A549 (cell line): ENCODE measurements around the gene RAD51B. TPM values are rescaled to one million over a fixed set of nuclear protein-coding genes. Genes with fewer than 3 reads are reported as not detected.

Source experiments
- ATAC-seq, 2 experiments: fragments of 200-7000 bp in 1 of 2; fragments of >200 bp in 1 of 2; cut with Nextera tagmentation in 1 of 2; cut with Tn5 transposase in 1 of 2; 3 replicates each; pipeline versions ENCODE4 v1.8.0 to v1.9.1; 2018 to 2020; ENCODE audit warnings: mild to moderate bottlenecking in 1 of 2, moderate library complexity in 1 of 2
- CTCF ChIA-PET: fragments of 300-600 bp; sonication (Branson Sonifier 250); formaldehyde crosslinking; extraction: SDS; loops from one replicate; lab custom pipeline; 2021; ENCODE audit warnings: antibody characterized with exemption, inconsistent platforms; lab: Yijun Ruan, JAX
- POLR2A ChIA-PET: fragments of 350-600 bp; formaldehyde crosslinking; extraction: SDS; loops from one replicate; lab custom pipeline; 2021; ENCODE audit warnings: antibody characterized with exemption, inconsistent platforms; lab: Yijun Ruan, JAX
- DNase-seq, 2 experiments: peaks; one replicate each; pipeline versions ENCODE4 v3.0.0 to v3.0.0-alpha.2; 2011 to 2016; ENCODE audit warnings: low read depth in 1 of 2, low spot score in 1 of 2
- FAIRE-seq: peaks from 2 replicates; lab custom pipeline; 2011; peaks lifted over from hg19 to GRCh38; lab: Jason Lieb, UNC
- H3K27ac ChIP-seq, 2 experiments: fragments of >200 bp; sonication (Bioruptor Twin); formaldehyde crosslinking; 3 replicates each; pipeline ENCODE4 v1.5.1; 2016 to 2017
- H3K4me1 ChIP-seq: fragments of >200 bp; sonication (Bioruptor Twin); formaldehyde crosslinking; 3 replicates; pipeline ENCODE4 v1.6.1; 2016
- H3K4me2 ChIP-seq: fragments of >200 bp; sonication (Bioruptor Twin); formaldehyde crosslinking; 3 replicates; pipeline ENCODE4 v1.6.1; 2016
- H3K4me3 ChIP-seq: fragments of >200 bp; sonication (Bioruptor Twin); formaldehyde crosslinking; 3 replicates; pipeline ENCODE4 v1.5.1; 2016
- H3K9me3 ChIP-seq: fragments of >200 bp; sonication (Bioruptor Twin); formaldehyde crosslinking; 3 replicates; pipeline ENCODE4 v1.6.1; 2016
- CEBPB ChIP-seq, 2 experiments: fragments of >200 bp in 1 of 2; sonication (Bioruptor Twin) in 1 of 2; formaldehyde crosslinking in 1 of 2; IDR thresholded peaks; 2 replicates each; pipeline ENCODE4 v1.6.1; 2012 to 2016
- FOSL2 ChIP-seq, 2 experiments: fragments of 450-650 bp in 1 of 2; fragments of >200 bp in 1 of 2; sonication (Bioruptor Twin) in 1 of 2; formaldehyde crosslinking; IDR thresholded peaks; 2 replicates each; pipeline versions ENCODE4 v1.5.0 to v1.6.1; 2016 to 2020; ENCODE audit warnings: mild to moderate bottlenecking in 1 of 2, moderate library complexity in 1 of 2
- HDAC2 ChIP-seq: fragments of 200-600 bp; sonication (generic); IDR thresholded peaks from 2 replicates; pipeline ENCODE4 v1.6.1; 2016
- HOXA7 ChIP-seq: fragments of 250-450 bp; sonication (Bioruptor Pico); IDR thresholded peaks from 2 replicates; pipeline ENCODE4 v1.5.0; 2020; ENCODE audit warnings: mild to moderate bottlenecking, moderate library complexity
- JUN ChIP-seq, 2 experiments: fragments of >200 bp; sonication (Bioruptor Twin); formaldehyde crosslinking; IDR thresholded peaks; 2 replicates in 1 of 2; 3 replicates in 1 of 2; pipeline ENCODE4 v1.6.1; 2016 to 2017
- MAZ ChIP-seq: fragments of 150-350 bp; IDR thresholded peaks from 2 replicates; pipeline ENCODE4 v1.6.1; 2014; ENCODE audit warnings: antibody characterized with exemption, low read depth, low read length, borderline replicate concordance
- RNF2 ChIP-seq: fragments of 200-600 bp; sonication (generic); IDR thresholded peaks from 2 replicates; pipeline ENCODE4 v1.6.1; 2016; ENCODE audit warnings: low read depth, mild to moderate bottlenecking, antibody characterized with exemption, moderate library complexity, borderline replicate concordance
- SMC3 ChIP-seq: fragments of >200 bp; sonication (Bioruptor Twin); formaldehyde crosslinking; IDR thresholded peaks from 3 replicates; pipeline ENCODE4 v1.6.1; 2018; ENCODE audit warnings: inconsistent platforms
- SREBF2 ChIP-seq: fragments of 450-650 bp; IDR thresholded peaks from 2 replicates; pipeline ENCODE4 v1.6.1; 2014; ENCODE audit warnings: mild to moderate bottlenecking, moderate library complexity
- TFCP2L1 ChIP-seq: fragments of 250-450 bp; sonication (Bioruptor Pico); IDR thresholded peaks from 2 replicates; pipeline ENCODE4 v1.5.0; 2021; ENCODE audit warnings: mild to moderate bottlenecking
- ZC3H11A ChIP-seq: fragments of 450-650 bp; IDR thresholded peaks from 2 replicates; pipeline ENCODE4 v1.6.1; 2014; ENCODE audit warnings: antibody characterized with exemption, mild to moderate bottlenecking
- WGBS: methylation state at CpG from one replicate; pipeline ENCODE4 v1.1.6; 2017; ENCODE audit errors: missing lambda C conversion rate; 5-methylcytosine and 5-hydroxymethylcytosine counted together
- polyA plus RNA-seq, 4 experiments: library from polyadenylated mRNA; depleted of rRNA in 3 of 4; stranded (reverse); fragments of >200 nt; fragmentation: RNase III in 1 of 4; extraction: RNeasy Plus Mini Kit Qiagen cat#74134 plus additional on column Dnase treatment in 1 of 4; gene quantifications; 2 replicates in 3 of 4; 3 replicates in 1 of 4; pipeline ENCODE4 v1.2.3, GENCODE V29; 2011 to 2017
- TF ChIP-seq, protein P1 (sequence below): fragments of 150-350 bp; IDR thresholded peaks from 2 replicates; pipeline ENCODE4 v1.6.1; 2014; ENCODE audit warnings: low read depth, mild to moderate bottlenecking, low read length
- TF ChIP-seq, protein P2 (sequence below): fragments of >200 bp; sonication (Bioruptor Twin); formaldehyde crosslinking; IDR thresholded peaks from 2 replicates; pipeline ENCODE4 v1.6.1; 2016
- TF ChIP-seq, protein P3 (sequence below): IDR thresholded peaks from 2 replicates; pipeline ENCODE4 v1.6.1; 2012
- TF ChIP-seq, protein P4 (sequence below): IDR thresholded peaks from 2 replicates; pipeline ENCODE4 v1.6.1; 2012; ENCODE audit warnings: low read depth, borderline replicate concordance

The RAD51B gene
- polyA plus RNA-seq, 2 of the 4 experiments (the other 2 are of a cell fraction), result 7.2 to 10.8 TPM

DNA sequence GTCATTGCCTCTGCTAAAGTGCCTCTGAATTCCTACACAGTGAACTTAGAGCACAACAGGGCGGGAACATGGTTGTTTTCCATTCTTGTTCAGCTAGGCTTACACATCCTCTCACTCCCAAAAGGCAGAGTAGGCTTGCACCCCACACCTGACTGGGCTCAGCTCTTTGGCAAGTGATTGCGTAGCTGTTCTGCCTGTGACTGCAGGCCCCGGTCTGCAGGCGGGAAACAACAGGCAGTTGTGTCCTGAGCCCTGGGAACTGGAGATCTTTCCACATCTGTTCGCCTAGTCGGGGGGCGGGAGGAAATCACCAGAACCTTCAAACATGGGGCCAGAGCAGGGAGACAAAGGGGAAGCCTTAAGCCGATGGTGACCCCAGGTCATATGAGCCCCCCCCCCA lies 698.6 kb downstream of the RAD51B start:
- Histone ChIP-seq H3K4me2 (no peak overlapping the region), H3K27ac (peak overlapping the region in 1 of 2 experiments; percentile 47; a peak in 3 of 6 replicates), H3K4me1 (peaks cover 32% of the 10 kb centered on the region), H3K9me3 (no peaks in the 10 kb centered on the region), H3K4me3 (no peak overlapping the region)
- TF ChIP-seq HOXA7 (CRISPR knock-in tag) (no peak), TFCP2L1 (CRISPR knock-in tag) (no peak), HDAC2 (no peak), JUN (IDR thresholded peaks at IDR 0.05) (no peak)
- DNase-seq (no peak), FAIRE-seq (no peak), ATAC-seq (no peak)
- POLR2A ChIA-PET, result no interaction called here
- WGBS, result 94% methylated on average over 8 of the region's 8 CpGs
- CTCF ChIA-PET, result interaction anchor here (0.7 to 1.1 kb wide), 3 partner anchors 31 to 298 kb away, joined by 3 read pairs; no protein-coding TSS in a partner anchor

DNA sequence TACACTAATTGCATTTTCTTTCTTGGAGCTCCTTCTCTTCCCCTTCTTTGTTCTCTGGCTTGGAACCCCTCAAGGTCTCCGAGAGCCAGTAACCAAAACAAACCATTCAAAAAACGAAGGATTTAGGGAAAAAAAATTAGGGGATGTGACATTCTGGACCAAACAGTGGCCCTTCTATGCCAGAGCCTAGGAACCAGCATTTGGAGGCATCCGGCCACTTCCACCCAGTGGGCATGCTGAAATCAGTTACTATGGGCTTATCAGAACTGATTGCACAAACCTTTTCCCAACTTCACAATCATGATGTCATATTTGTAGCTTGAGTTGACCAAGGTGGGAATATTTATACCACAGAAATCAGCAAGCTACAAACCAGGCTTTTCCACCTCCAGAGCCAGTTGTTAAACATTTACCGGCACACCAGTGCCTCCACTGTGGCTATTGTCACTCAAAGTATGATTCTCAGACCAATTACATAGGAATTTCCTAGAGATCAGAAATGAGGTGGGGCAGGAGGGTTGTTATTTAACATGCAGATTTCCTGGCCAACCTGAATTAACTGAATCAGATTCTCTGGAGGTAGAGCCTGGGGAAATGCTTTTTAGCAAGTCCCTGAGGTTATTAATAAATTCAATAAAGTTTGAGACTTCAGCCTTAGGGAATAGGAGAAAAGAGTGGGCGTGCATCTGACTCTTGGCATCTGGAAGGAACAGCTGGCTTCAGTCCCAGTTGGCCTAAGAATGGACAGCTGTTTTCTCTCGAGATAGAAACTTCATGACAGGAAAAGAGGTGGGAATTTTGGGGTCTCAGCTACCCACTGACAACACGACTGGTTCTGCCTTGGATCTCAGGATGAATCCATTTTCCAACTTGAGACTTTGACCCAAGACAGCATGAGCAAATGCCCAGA lies 699.4 kb downstream of the RAD51B start:
- no peak for TF ChIP-seq SMC3
- no peak for TF ChIP-seq CEBPB (IDR thresholded peaks at IDR 0.05)
- no peak for TF ChIP-seq MAZ
- TF ChIP-seq, protein P1, sequence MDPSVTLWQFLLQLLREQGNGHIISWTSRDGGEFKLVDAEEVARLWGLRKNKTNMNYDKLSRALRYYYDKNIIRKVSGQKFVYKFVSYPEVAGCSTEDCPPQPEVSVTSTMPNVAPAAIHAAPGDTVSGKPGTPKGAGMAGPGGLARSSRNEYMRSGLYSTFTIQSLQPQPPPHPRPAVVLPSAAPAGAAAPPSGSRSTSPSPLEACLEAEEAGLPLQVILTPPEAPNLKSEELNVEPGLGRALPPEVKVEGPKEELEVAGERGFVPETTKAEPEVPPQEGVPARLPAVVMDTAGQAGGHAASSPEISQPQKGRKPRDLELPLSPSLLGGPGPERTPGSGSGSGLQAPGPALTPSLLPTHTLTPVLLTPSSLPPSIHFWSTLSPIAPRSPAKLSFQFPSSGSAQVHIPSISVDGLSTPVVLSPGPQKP, result no peak
- no peak for TF ChIP-seq ZC3H11A
- TF ChIP-seq RNF2, result no peak
- no peak for ATAC-seq
- ChIA-PET POLR2A (interaction anchor here (0.5 to 0.6 kb wide), 2 partner anchors 62 to 274 kb away, joined by 3 to 7 read pairs; partner anchors contain the start of gene ZFP36L1), CTCF (interaction anchor here (1.0 to 1.5 kb wide), 2 partner anchors 14 to 685 kb away, joined by 3 to 5 read pairs; no protein-coding TSS in a partner anchor)
- WGBS, result 70% methylated on average over 7 of the region's 7 CpGs
- Histone ChIP-seq H3K4me1 (peaks cover 29% of the 10 kb centered on the region), H3K4me2 (no peak overlapping the region), H3K4me3 (no peak overlapping the region), H3K9me3 (no peaks in the 10 kb centered on the region), H3K27ac (peak overlapping the region; percentile 24 to 47; a peak in 3 of 6 replicates)
- FAIRE-seq, result no peak
- DNase-seq, result no peak

DNA sequence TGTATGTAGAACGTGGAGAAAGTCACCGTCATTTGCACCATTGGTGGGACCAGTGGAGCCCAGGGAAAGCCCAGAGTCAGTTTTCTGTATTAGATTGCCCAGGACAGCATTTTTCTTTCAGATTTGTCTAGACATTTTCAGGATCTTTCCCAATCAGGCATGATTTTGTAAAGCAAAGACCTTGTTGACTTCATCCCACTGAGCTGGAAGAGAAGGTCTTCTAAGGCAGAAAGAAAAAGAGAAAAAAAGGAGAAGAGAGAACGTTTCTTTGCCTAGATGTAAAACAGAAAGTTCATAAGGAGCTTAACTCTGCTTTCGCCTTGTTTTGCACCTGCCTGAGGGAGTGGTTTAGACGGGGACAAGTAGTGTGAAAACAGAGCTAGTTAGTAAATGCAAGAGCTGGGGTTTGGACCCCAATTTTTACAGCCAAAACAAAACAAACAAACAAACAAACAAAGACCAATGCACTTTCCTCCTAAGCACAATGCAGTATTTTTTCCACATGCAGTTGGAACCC lies 700.1 kb downstream of the RAD51B start:
- H3K27ac ChIP-seq, result peak overlapping the region; percentile 46 to 47; a peak in 3 of 6 replicates
- ChIA-PET POLR2A (interaction anchor here (0.6 kb wide), 1 partner anchor 259 kb away, joined by 6 read pairs; no protein-coding TSS in a partner anchor), CTCF (interaction anchor here (0.9 to 1.5 kb wide), 3 partner anchors 15 to 686 kb away, joined by 3 to 5 read pairs (median 3); no protein-coding TSS in a partner anchor)
- DNase-seq, result no peak
- H3K9me3 ChIP-seq, result no peaks in the 10 kb centered on the region
- no peak overlapping the region for H3K4me2 ChIP-seq
- 76% methylated on average over 5 of the region's 5 CpGs for WGBS
- H3K4me3 ChIP-seq, result no peak overlapping the region
- ATAC-seq, result no peak
- H3K4me1 ChIP-seq, result peaks cover 29% of the 10 kb centered on the region
- no peak for FAIRE-seq
- TF ChIP-seq, protein P2, sequence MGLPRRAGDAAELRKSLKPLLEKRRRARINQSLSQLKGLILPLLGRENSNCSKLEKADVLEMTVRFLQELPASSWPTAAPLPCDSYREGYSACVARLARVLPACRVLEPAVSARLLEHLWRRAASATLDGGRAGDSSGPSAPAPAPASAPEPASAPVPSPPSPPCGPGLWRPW, result no peak
- TF ChIP-seq TFCP2L1 (CRISPR knock-in tag), result no peak

DNA sequence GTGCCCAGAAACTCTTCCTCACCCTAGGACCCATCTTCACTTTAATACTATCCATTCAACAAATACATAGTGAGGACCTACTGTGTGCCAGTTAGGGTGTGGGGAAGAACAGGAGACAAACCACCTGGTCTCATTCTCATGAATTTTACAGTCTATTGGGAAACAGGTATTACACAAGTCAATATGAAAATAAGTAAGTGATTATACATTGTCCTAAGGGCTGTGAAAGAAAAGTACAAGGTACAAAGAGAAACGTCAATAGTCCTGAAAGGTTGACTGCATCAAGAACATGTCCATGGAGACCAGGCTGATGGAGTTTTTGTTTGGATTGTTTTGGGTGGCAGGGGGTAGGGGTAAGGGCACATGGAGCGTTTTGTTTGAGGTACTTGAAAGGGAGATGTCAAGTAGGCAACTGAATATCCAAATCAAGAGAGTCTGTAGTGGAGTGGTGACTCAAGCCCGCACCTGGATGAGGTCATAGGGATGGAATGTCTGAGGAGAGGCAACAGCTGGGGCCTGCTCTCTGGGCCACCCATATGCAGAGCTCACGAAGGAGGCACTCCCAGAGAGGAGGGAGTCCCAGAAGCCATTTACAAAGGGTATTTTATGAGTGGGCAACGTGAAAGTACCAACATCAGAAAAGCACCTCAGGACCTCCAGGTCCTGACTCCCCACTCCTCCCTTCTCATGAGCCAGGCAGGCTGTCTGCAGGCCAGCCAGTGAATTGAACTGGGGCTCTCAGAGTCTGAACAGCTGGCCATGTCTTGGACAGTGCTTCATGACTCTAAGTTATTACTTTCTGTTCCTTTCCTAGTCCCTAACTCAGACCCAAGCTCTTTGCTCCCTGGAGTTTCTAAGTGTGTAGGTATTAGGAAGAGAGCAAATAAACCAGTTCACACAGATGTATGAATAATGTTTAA lies 701.3 kb downstream of the RAD51B start:
- H3K4me2 ChIP-seq, result peak overlapping the region; percentile 50
- FAIRE-seq, result no peak
- H3K4me1 ChIP-seq, result peaks cover 29% of the 10 kb centered on the region

More for the DNA sequence above, 701.3 kb downstream of the RAD51B start:
- WGBS, result 39% methylated on average over 5 of the region's 5 CpGs
- POLR2A ChIA-PET, result interaction anchor here (0.6 kb wide), 1 partner anchor 257 kb away, joined by 6 read pairs; no protein-coding TSS in a partner anchor
- Histone ChIP-seq H3K4me3 (no peak overlapping the region), H3K9me3 (peaks cover 7% of the 10 kb centered on the region; the same call in 2 of the 3 replicates)
- TF ChIP-seq, protein P3, sequence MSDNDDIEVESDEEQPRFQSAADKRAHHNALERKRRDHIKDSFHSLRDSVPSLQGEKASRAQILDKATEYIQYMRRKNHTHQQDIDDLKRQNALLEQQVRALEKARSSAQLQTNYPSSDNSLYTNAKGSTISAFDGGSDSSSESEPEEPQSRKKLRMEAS, result 0 out of 2 replicates have a peak, but pooled peaks have one; percentile 36
- TF ChIP-seq FOSL2 (IDR thresholded peaks at IDR 0.05) (0 out of 2 replicates have a peak, but pooled peaks have one; percentile 33), FOSL2 (CRISPR knock-in tag; IDR thresholded peaks at IDR 0.05) (peak; percentile 56), SREBF2 (no peak)
- TF ChIP-seq, protein P4, sequence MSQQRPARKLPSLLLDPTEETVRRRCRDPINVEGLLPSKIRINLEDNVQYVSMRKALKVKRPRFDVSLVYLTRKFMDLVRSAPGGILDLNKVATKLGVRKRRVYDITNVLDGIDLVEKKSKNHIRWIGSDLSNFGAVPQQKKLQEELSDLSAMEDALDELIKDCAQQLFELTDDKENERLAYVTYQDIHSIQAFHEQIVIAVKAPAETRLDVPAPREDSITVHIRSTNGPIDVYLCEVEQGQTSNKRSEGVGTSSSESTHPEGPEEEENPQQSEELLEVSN, result peak; percentile 40; the same call in 1 of the 2 replicates
- TF ChIP-seq, all 56 proteins: peak for 3
- DNase-seq (peak; percentile 25 to 62), ATAC-seq (peak; percentile 79 to 82)
- CTCF ChIA-PET, result interaction anchor here (0.9 to 1.5 kb wide), 3 partner anchors 15 to 295 kb away, joined by 3 to 5 read pairs (median 4); no protein-coding TSS in a partner anchor
- H3K27ac ChIP-seq, result peak overlapping the region; percentile 67 to 79
